ENCODE data around the gene FOLR1.

GRCh38 chr11:72191961-72192381 is at the start of gene FOLR1:
- no peak for TF ChIP-seq POLR2A (IDR thresholded peaks at IDR 0.05)
- TF ChIP-seq, protein P1, sequence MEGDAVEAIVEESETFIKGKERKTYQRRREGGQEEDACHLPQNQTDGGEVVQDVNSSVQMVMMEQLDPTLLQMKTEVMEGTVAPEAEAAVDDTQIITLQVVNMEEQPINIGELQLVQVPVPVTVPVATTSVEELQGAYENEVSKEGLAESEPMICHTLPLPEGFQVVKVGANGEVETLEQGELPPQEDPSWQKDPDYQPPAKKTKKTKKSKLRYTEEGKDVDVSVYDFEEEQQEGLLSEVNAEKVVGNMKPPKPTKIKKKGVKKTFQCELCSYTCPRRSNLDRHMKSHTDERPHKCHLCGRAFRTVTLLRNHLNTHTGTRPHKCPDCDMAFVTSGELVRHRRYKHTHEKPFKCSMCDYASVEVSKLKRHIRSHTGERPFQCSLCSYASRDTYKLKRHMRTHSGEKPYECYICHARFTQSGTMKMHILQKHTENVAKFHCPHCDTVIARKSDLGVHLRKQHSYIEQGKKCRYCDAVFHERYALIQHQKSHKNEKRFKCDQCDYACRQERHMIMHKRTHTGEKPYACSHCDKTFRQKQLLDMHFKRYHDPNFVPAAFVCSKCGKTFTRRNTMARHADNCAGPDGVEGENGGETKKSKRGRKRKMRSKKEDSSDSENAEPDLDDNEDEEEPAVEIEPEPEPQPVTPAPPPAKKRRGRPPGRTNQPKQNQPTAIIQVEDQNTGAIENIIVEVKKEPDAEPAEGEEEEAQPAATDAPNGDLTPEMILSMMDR (IDR thresholded peaks at IDR 0.05), result no peak
